GM18951 (cell line): ENCODE data around the gene TMEM98.
"Not testable (repeated sequence)": the region's sequence is repeated elsewhere in the genome, so short reads cannot be mapped to it uniquely, and the experiment has no call there.

ENCODE experiments used
- POLR2A ChIP-seq: IDR thresholded peaks from 4 replicates; pipeline ENCODE4 v1.6.1; 2011; ENCODE audit warnings: mild to moderate bottlenecking; ENCODE audit not compliant: insufficient read length, insufficient read depth; ENCODE audit errors: extremely low read depth
- in situ Hi-C: fragments of 300-500 bp; cut with MboI; formaldehyde crosslinking; loops from one replicate; pipeline ENCODE4 v1.12.0; 2022; ENCODE audit warnings: low sequenced_read_pairs, mixed read lengths, inconsistent platforms; ENCODE audit not compliant: unreplicated experiment

Gene TMEM98

DNA sequence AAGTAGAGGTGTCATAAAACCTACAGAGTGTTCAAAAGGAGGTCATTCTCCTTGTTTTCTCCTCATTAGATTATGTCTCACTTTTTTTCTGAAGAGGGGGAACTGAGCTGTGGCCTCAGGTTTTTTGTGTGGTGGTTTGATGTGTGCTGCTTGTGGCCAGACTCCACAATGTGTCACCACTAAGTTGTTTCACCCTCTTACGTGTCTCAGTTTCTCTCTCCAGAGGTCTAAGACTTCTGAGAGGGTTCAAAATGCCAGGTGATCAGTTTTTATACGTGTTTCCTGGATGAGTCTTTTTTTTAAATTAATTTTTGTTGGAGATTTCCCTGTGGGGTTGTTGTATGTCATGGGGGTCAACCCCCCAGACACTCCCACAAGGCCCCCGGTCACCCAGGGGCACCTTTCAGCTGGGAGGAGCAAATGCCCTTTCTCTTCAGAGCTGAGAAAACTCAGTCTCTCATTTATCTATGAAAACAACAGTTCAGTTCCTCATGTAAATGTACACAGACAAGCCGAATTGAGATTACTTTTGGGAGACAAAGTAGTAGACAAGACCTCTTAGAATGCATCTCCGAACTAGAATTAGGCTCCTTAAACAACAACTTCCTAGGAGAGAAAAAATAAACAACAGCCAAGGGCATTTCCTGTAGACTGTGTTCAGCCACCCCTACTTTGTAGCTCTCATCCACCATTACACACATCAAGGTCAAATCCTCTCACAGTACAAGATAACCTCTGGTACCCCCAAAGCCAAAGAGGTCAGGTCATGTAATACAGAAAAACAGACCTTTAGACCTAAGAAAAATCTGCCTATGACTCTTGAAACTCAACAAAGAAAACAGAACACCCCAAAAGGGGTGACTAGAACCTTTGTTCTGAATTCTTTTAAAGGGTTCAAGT, 23.9 kb upstream of the TMEM98 start:
- in situ Hi-C loops: no loop called here
- no peak for TF ChIP-seq POLR2A

DNA sequence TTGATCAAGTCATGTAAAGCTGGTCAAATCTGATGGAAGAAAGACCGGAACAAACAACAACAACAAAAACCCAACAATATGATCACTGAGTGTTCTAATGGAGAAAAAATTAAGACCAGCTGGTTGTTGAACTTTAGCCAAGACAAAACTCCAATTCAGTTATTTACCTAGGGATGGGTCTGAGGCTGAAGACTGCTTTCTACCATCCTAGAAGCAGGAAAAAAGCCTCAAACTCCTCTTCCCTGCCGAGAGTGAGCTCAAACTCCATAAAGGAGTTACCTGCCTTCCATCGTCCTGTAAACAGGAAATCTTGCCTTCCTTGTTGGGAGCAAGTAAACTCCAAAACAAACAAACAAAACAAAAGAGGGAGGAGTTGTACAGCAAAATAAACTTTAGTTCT, 23.1 kb upstream of the TMEM98 start:
- TF ChIP-seq POLR2A: no peak
- in situ Hi-C loops: no loop called here

DNA sequence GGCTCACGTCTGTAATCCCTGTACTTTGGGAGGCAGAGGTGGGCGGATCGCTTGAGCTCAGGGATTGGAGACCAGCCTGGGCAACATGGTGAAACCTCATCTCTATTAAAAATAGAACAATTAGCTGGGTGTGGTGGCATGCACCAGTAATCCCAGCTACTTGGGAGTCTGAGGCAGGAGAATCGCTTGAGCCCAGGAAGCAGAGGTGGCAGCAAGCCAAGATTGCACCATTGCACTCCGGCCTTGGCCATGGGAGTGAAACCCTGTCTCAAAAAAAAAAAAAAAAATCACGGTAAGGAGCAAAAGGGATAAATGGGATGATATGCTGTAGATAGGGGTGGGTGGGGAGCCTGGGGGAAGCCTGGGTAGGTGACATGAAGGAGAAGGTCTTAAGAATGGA, 20.4 kb upstream of the TMEM98 start:
- in situ Hi-C loops: no loop called here
- TF ChIP-seq POLR2A: no peak

DNA sequence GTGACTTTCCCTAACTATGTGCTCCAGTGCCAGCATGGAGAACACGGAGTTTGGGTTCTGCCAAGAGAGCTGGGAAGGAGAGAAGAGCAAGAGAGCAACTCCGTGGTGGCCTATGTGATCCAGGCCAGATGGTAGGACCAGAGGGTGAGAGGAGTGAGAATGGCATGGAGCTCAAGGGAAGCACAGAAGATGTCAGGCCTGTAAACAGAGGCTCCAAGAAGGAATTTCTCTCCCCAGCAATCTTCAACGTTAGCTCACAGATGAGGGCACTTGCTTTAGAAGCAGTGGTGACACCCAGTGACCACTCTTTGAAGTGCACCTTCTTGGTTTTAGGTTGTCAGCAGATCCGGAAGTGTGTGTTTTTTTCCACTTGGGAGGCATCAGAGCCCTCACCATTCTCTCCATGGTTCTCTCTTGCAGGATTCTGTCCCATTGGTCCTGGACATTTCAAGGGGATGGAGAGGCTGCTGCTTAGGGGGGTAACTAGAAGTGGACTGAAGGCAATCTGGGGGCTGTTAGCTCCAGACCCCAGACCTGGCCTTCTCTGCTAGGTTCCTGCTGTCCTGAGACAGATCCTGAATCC, 18.1 kb upstream of the TMEM98 start:
- in situ Hi-C loops: no loop called here
- TF ChIP-seq POLR2A: no peak

DNA sequence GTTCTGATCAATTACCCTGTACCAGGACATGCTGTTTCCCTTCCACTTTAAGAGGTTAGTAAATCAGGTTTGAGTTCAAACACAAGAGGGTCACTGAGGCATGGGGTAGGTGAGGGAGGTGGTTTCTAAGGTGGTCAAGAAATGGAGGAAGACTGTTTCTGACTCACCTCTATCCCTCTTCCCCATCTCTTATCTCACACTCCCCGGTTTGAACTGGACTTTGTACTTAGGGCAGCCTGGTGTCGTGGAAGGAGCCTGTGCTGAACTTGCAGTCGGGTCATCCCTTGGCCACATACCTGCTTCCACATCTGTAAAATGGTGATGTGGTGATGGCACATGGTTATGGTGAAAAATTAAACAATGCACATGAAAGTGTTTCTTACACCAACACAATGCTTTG, 17.2 kb upstream of the TMEM98 start:
- TF ChIP-seq POLR2A: no peak
- in situ Hi-C loops: no loop called here

DNA sequence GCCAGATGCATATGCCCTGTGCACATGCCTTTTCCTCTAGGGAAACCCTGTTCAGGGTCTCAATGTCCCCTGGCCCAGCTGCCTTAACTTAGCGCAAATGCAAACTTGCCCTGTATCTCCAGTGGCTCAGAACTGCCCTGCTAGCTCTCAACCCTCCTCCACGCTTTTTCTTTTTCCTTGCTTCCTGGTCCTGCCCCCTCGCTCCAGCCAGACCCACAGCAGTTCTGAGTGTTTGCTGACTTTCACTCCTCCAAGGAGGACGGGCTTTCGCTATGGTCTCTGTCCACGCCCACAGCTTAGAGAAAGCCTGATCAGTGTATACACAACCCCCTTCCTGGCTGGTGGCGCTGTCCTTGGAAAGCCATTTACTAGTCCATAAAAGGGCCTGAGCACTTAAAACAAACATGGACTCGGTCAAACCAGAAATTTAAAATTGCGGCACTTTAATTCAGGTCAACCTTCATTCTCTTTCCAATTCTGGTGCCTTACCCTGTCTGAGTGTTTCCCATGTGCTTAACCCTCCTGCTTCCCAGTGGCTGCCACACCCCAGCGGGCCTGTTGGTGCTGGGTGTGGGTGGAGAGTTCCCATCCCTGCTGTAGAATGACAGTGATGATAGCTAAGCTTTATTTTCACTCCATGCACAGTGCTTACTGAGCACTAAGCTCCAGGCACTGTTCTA, 15.6 kb upstream of the TMEM98 start:
- in situ Hi-C loops: no loop called here

DNA sequence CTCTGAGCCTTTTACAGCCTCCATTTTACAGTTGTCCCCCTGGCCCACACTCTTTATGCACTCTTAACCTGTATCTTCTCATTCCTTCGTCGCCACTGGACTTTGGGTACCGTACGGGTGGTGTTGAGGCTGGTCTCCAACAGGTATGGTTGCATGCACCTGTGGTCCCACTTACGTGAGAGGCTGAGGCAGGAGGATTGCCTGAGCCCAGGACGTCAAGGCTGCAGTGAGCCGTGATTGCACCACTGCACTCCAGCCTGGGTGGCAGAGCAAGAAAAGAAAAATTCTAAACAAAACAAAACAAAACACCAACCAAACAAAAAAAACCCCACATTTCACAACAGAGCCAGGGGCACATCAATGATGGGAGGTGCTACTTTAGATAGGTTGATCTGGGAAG, 14.4 kb upstream of the TMEM98 start:
- in situ Hi-C loops: no loop called here
- no peak for TF ChIP-seq POLR2A

More for the DNA sequence above, 15.6 kb upstream of the TMEM98 start:
- no peak for TF ChIP-seq POLR2A

DNA sequence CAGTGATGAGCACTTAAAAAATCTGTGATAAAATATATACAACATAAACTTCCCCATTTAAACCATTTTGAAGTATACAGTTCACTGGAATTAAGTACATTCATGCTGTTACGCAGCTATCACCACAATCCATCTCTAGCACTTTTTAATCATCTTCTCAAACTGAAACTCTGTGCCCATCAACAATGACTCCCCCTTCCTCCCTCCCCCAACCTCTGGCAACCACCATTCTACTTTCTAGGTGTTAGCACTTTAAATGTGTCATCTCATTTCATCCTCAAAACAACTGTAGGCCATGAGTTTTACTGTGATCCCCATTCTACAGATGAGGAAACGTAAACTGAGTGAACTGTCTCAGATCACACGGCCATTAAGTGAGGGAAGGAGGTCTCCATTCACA, 13.8 kb upstream of the TMEM98 start:
- no peak for TF ChIP-seq POLR2A

DNA sequence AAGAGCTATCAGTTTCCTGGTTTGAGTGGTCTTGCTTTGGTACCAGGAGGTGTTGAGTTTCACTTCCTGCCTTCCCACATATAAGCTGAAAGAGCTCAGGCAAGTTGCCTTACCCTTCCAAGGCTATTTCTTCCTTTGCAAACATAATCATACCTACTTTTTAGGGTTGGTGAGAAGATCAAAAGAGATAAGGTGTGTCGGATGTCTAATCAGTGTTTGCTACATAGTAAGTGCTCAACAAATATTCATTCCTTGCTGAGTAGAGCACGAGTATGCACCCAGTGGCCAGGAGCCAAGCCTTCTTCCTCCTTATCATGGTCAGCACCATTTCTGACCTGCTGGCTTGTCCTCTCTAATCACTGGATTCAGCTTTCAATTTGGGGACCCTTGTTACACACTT, 12.7 kb upstream of the TMEM98 start:
- in situ Hi-C loops: no loop called here
- no peak for TF ChIP-seq POLR2A

More for the DNA sequence above, 13.8 kb upstream of the TMEM98 start:
- in situ Hi-C loops: no loop called here

DNA sequence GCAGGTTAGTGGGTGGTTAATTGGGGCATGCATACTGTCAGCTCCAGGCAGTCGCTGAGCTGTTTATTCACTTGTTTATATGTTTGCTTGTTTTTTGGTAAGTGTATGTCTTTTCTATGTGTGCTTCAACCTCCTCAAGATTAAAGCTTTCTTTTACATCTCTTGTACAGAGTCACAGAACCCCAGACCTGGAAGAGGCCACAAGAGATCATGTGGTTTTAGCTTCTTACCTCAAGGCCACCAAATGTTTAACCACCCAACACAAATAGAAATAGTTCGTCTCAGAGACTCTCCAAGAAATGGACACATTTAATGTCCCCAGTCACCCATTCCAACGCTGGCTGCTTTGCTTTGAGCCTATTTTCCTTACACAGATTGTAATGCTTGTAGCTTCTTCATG, 11.8 kb upstream of the TMEM98 start:
- no peak for TF ChIP-seq POLR2A

DNA sequence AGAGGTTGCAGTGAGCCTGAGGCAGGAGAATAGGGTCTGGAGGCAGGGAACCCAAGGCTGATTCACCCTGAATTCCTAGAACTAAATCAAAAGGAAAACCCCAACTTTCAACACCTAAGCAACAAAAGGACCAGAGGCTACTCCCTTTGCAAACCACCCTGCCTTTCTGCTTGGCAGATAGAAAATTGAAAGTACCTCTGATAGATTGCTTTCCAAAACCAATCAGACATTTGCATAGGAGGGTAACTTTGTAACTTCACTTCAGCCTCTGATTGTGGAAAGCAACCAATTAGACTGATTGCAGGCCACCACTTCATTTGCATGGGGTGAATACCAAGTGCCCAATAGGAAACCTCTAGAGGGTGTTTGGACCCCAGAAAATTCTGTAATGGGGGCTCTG, 10.9 kb upstream of the TMEM98 start:
- in situ Hi-C loops: no loop called here
- no peak for TF ChIP-seq POLR2A

More for the DNA sequence above, 11.8 kb upstream of the TMEM98 start:
- in situ Hi-C loops: no loop called here

DNA sequence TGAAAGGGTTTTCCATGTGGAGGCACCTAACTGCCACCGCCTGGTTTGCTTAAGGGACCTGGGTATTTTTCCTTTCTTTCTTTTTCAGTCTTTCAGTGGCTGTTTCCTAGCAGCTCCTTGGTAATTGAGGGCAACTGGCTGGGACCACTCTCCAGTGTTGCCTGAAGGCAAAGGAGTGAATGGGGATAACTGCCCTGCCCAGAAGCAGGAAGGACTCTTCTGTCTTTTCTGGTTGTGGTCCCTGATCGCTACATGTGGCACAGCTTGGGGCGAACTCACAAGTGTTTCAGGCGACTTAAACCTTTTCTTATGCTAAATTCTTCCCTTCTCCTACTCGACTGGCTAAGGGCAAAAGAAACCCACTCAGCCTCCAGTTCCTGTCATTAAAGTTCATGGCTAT, 10.1 kb upstream of the TMEM98 start:
- in situ Hi-C loops: no loop called here
- no peak for TF ChIP-seq POLR2A

DNA sequence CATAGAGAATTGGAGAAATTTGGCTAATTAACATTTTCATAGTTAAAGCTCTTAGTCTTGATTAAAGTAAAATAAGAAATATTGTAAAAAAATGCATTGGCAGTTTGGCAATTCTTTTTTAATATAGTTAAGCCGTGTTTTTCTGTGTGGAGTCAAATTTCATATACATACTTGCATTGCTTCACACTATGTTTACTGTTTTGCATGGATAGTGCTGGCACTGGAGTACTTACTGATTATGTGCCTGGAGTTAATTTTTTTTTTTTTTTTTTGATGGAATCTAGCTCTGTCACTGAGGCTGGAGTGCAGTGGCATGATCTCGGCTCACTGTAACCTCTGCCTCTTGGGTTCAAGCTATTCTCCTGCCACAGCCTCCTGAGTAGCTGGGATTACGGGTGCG, 8.1 kb upstream of the TMEM98 start:
- in situ Hi-C loops: not testable (repeated sequence)

DNA sequence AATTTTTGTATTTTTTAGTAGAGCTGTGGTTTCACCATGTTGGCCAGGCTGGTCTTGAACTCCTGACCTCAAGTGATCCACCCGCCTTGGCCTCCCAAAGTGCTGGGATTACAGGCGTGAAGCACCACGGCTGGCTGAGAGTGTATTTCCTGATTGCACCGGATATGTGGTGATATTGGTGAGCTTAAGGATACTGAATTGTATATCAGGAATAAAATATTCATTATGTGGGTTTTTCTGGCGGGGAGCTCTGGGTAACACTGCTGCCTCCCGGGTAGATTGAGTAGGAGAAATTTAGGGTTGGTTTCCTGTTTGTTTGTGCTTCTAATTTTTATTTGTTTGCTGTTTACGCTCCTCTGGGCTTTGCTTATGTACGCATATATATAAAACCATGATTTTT, 7.7 kb upstream of the TMEM98 start:
- in situ Hi-C loops: no loop called here
- TF ChIP-seq POLR2A: no peak
